GM18511 (cell line): ENCODE measurements around the gene LRP10.
"Not testable (repeated sequence)": the region's sequence is repeated elsewhere in the genome, so short reads cannot be mapped to it uniquely, and the experiment has no call there.

ENCODE experiments used
- ATAC-seq: cut with Tn5 transposase; IDR thresholded peaks from one replicate; pipeline ENCODE4 v1.9.1; 2021; ENCODE audit warnings: mild to moderate bottlenecking, moderate library complexity; ENCODE audit not compliant: unreplicated experiment

Gene LRP10

GRCh38 chr14:22886500-22887259 lies 15.1 kb downstream of the LRP10 start:
- ATAC-seq: peak; percentile 54

GRCh38 chr14:22887260-22887989 lies 15.9 kb downstream of the LRP10 start:
- ATAC-seq: peak; percentile 56

GRCh38 chr14:22887990-22888378 lies 16.4 kb downstream of the LRP10 start:
- peak; percentile 56 for ATAC-seq

GRCh38 chr14:22888662-22889061 lies 17.1 kb downstream of the LRP10 start:
- ATAC-seq: no peak

- no peak for ATAC-seq
Measured at GRCh38 chr14:22890416-22890815, 18.9 kb downstream of the LRP10 start.

- no peak for ATAC-seq
Measured at GRCh38 chr14:22892488-22892887, 20.9 kb downstream of the LRP10 start.

- no peak for ATAC-seq
Measured at GRCh38 chr14:22893706-22894105, 22.2 kb downstream of the LRP10 start.

GRCh38 chr14:22895402-22895801 lies 23.9 kb downstream of the LRP10 start:
- no peak for ATAC-seq

- no peak for ATAC-seq
Measured at GRCh38 chr14:22896356-22896755, 24.8 kb downstream of the LRP10 start.

DNA sequence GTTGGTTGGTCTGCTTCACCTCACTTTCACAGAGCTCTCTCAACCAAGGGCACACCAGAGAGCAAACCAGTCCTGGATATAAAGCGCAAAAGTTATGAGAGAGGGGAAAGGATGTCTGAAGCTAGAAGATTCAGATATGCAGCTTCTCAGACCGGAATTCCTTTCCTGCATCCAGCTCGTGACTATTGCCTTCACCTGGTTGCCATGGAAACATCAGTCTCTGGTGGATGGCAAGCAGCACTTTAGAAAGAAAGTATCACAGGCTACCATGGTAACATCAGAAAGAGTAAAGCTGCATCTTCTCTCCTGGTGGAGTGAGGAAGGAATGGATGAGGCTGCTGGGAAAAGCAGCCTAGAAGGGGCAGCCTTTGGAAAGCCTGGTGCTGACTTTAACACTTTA lies 25.2 kb downstream of the LRP10 start:
- ATAC-seq: no peak

- no peak for ATAC-seq
Measured at GRCh38 chr14:22897357-22897756, 25.8 kb downstream of the LRP10 start.

GRCh38 chr14:22898302-22899090 lies 27.0 kb downstream of the LRP10 start:
- ATAC-seq: no peak

DNA sequence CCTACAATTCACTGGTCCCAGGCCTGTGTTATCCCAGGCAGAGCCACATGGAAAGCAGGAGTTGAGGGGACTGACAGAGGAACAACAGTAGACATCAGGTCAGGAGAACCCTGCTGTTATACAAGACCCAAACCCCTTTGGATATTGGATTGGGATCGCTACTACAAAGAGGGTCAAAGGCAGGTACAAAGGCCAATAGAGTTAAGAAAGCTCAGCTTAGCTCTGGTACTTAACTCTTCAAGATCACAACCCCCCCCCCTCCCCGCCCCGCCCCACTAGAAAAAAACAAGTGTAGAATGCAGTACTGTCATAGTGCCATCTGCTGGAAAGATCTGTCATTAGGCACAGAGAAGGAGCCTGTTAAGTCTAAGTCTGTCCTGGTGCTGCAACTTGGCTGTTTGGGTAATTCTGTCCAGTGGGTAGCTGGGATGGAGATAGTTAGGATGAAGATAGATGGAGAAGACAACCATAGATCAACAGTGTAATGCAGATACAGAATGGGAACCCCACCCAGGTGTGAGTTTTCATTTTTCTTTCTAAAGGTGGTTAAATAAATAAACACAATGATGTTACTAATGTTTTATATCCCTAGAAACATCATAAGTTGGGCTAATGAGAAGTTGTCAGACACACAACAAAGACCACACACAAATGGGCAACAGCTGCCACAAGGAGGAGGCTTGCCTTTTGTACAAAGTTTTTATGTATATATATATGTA lies 28.7 kb downstream of the LRP10 start:
- no peak for ATAC-seq

DNA sequence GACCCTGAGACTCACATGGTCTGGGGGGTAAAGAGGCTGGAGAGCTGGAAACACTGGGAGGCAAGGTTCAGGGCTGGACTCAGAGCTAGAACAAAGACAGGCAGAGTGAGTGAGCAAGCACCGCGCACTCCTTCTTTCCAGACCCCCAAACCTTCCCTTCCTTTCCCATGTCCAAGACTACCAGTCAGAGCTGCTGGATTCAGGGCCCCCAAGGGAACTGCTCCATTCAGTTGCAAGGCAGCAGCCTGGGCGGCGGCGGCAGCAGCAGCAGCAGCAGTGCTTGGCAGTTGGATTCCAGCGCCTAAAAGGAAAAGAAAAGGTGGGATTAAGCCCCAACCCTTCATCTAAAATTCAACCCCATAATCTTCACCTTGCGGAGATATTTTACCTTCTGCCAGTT lies 30.3 kb downstream of the LRP10 start:
- no peak for ATAC-seq

- no peak for ATAC-seq
Measured at GRCh38 chr14:22903742-22904087, 32.2 kb downstream of the LRP10 start.

GRCh38 chr14:22905627-22906026 lies 34.1 kb downstream of the LRP10 start:
- ATAC-seq: no peak

DNA sequence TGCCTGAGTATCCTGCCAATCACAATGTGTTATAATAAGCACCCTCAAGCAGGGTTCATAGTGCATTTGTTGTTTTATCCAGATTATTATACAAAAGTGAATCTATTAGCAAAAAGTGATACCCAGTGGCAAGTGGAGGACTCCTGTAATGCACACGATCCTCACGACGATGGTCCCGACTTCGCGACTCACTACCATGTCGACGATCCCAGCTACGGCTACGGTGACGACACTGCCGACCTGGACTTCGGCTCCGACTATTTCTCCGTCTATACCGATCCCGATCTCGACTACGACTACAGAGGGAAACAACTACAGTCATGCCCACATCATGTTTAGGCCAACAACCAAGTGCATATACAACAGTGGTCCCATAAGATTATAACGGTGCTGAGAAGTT lies 34.5 kb downstream of the LRP10 start:
- no peak for ATAC-seq

GRCh38 chr14:22907429-22907828 lies 35.9 kb downstream of the LRP10 start:
- ATAC-seq: no peak

- no peak for ATAC-seq
Measured at GRCh38 chr14:22908601-22909000, 37.1 kb downstream of the LRP10 start.

DNA sequence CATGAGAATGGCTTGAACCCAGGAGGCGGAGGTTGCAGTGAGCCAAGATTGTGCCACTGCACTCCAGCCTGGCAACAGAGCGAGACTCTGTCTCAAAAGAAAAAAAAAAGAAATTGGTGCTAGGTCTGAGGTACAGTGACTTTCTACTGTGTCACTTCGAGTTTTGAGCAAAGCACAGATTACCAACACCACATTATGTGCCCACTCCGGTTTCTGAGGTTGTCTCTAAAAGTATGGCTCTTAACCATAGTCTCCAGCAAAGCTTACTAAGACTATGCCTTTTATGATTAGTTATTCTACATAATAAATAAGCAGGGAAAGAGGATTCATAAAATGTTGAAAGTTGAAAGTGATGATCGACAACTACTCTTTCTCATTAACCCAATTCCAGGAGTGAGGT lies 39.4 kb downstream of the LRP10 start:
- no peak for ATAC-seq

DNA sequence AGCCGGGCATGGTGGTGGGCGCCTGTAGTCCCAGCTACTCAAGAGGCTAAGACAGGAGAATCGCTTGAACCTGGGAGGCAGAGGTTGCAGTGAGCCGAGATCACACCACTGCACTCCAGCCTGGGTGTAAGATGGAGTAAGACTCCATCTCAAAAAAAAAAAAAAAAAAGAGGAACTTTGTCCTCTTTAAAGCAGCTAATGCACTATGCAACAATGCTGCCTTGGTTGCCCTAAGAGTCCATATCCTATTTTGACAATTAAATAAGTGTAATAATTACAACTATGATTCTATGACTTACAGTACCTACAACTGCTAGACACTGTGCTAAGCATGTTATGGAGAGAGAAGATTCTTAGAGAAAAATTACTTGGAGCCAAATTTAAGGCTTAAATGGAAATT lies 43.3 kb downstream of the LRP10 start:
- ATAC-seq: not testable (repeated sequence)
